ENCODE results near the gene DNAJC21.

DNAJC21 gene

DNA sequence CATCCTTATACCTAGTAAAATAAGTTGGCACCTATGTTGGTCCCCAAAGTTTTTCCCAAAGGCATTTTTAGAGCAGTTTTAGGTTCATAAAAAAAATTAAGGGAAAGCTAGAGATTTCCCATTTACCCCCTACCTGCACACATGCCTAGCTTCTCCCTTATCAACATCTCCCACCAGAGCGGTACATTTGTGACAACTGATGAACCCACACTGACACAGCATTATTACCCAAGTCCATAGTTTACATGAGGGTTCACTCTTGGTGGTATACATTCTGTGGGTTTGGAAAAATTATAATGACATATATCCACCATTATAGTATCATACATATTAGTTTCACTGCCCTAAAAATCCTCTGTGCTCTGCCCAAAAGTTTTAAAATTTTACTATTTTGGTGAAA lies 26.1 kb upstream of the DNAJC21 start:
- no peak overlapping the region for H2BK120ac ChIP-seq (ENCODE audit: low read depth, low read length)
- no peak overlapping the region for H4K91ac ChIP-seq (ENCODE audit: low read depth, low read length, poor library complexity)
- H3K36me3 ChIP-seq (replicated peaks in 1 of 2; ENCODE audit: control insufficient read depth in 2 of 2, insufficient read depth in 2 of 2, low read length in 2 of 2): peaks cover 7 to 54% of the 10 kb centered on the region in 2 donors
- H2BK15ac ChIP-seq (ENCODE audit: low read length): no peak overlapping the region
- no peak overlapping the region for H3K18ac ChIP-seq (ENCODE audit: low read length)
- no peak overlapping the region for H3K4ac ChIP-seq (ENCODE audit: low read length)
- no CpG with 5 or more reads among the region's 1 CpG for WGBS, 2 donors (ENCODE audit: extremely low coverage in 2 of 2, insufficient read length in 2 of 2, insufficient replicate concordance in 1 of 2)
- no peaks in the 10 kb centered on the region for H3K79me1 ChIP-seq (ENCODE audit: low read depth, low read length)
- no peak overlapping the region for H4K8ac ChIP-seq (ENCODE audit: low read depth, low read length)
- no peak overlapping the region for H3K14ac ChIP-seq (ENCODE audit: low read length)
- H3K4me3 ChIP-seq (ENCODE audit: low read length in 2 of 2): no peak overlapping the region
- no peak overlapping the region for H2AK5ac ChIP-seq (ENCODE audit: low read depth, low read length)
- H2AFZ ChIP-seq (ENCODE audit: low read length): no peak overlapping the region
- no peak for DNase-seq (ENCODE audit: low spot score)
- H3K27me3 ChIP-seq (ENCODE audit: control insufficient read depth in 3 of 3, insufficient read depth in 3 of 3, low read depth in 1 of 3, low read length in 3 of 3): no peaks in the 10 kb centered on the region
- no peak overlapping the region for H3K27ac ChIP-seq (replicated peaks; ENCODE audit: low read length)
- no peak overlapping the region for H2BK12ac ChIP-seq (ENCODE audit: low read length)
- H2BK5ac ChIP-seq (ENCODE audit: low read length): no peak overlapping the region
- no peaks in the 10 kb centered on the region for H3K4me1 ChIP-seq (ENCODE audit: control insufficient read depth in 2 of 2, insufficient read depth in 1 of 2, low read depth in 1 of 2, low read length in 2 of 2)
- no peak overlapping the region for H3K4me2 ChIP-seq (ENCODE audit: insufficient read depth, low read length, poor library complexity, severe bottlenecking)
- H3K9me3 ChIP-seq (replicated peaks in 1 of 2; ENCODE audit: control insufficient read depth in 2 of 2, insufficient read depth in 1 of 2, low read depth in 1 of 2, low read length in 2 of 2): no peaks in the 10 kb centered on the region
- no peak overlapping the region for H3K23ac ChIP-seq (ENCODE audit: low read depth, low read length, poor library complexity)
- no peak overlapping the region for H3K9ac ChIP-seq (ENCODE audit: low read depth, low read length, poor library complexity)

DNA sequence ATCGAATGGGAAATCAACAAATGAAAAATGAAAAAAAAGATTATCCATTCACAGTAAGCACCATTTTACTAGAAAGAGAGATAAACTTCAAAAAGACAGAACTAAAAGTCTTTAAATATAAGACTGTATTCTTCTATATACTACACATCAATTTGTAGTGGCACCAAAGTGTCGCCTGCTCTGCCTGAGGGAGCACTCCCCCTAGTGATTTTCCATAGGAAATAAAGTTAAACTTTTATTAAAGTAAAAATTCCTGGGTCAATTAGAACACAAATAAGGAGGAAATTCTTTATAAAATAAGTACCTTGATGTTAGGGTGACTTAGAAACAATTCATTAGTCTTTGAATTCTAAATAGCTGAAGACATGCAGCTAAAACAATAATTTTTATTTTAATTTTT lies 23.8 kb upstream of the DNAJC21 start:
- Histone ChIP-seq H3K27me3 (ENCODE audit: control insufficient read depth in 3 of 3, insufficient read depth in 3 of 3, low read depth in 1 of 3, low read length in 3 of 3) (no peaks in the 10 kb centered on the region), H4K8ac (ENCODE audit: low read depth, low read length) (no peak overlapping the region), H2BK120ac (ENCODE audit: low read depth, low read length) (no peak overlapping the region), H3K36me3 (replicated peaks in 1 of 2; ENCODE audit: control insufficient read depth in 2 of 2, insufficient read depth in 2 of 2, low read length in 2 of 2) (peaks cover 11 to 71% of the 10 kb centered on the region in 2 donors), H3K18ac (ENCODE audit: low read length) (no peak overlapping the region), H3K4me2 (ENCODE audit: insufficient read depth, low read length, poor library complexity, severe bottlenecking) (no peak overlapping the region), H3K4me3 (ENCODE audit: low read length in 2 of 2) (no peak overlapping the region), H2BK15ac (ENCODE audit: low read length) (no peak overlapping the region), H2BK5ac (ENCODE audit: low read length) (no peak overlapping the region), H3K27ac (replicated peaks; ENCODE audit: low read length) (no peak overlapping the region), H3K23ac (ENCODE audit: low read depth, low read length, poor library complexity) (no peak overlapping the region), H2BK12ac (ENCODE audit: low read length) (no peak overlapping the region), H3K4ac (ENCODE audit: low read length) (no peak overlapping the region), H4K91ac (ENCODE audit: low read depth, low read length, poor library complexity) (no peak overlapping the region), H3K14ac (ENCODE audit: low read length) (no peak overlapping the region), H3K9ac (ENCODE audit: low read depth, low read length, poor library complexity) (no peak overlapping the region), H2AFZ (ENCODE audit: low read length) (no peak overlapping the region), H3K9me3 (replicated peaks in 1 of 2; ENCODE audit: control insufficient read depth in 2 of 2, insufficient read depth in 1 of 2, low read depth in 1 of 2, low read length in 2 of 2) (no peaks in the 10 kb centered on the region), H3K79me1 (ENCODE audit: low read depth, low read length) (no peaks in the 10 kb centered on the region), H3K4me1 (ENCODE audit: control insufficient read depth in 2 of 2, insufficient read depth in 1 of 2, low read depth in 1 of 2, low read length in 2 of 2) (no peaks in the 10 kb centered on the region), H2AK5ac (ENCODE audit: low read depth, low read length) (no peak overlapping the region)
- DNase-seq (ENCODE audit: low spot score): no peak
- no CpG with 5 or more reads among the region's 2 CpGs for WGBS, 2 donors (ENCODE audit: extremely low coverage in 2 of 2, insufficient read length in 2 of 2, insufficient replicate concordance in 1 of 2)

DNA sequence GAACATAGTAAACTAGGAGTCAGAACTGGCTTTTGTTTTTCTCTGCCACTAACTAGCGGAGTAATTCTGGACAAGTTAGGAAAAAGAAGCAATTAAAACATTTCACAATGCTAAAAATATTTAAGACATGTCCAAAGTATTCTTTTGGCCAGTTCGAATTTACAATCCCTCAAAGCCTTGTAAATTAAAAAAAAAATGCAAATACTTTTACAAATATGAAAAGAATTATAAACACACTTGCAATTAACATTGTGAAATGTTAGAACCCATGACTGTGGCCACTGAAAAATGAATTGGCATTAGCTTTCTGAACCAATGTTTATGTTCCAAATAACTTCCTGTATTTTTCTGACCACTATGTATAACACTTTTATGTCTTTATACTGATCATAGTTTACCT lies 16.3 kb upstream of the DNAJC21 start:
- H2BK5ac ChIP-seq (ENCODE audit: low read length): no peak overlapping the region
- no peak overlapping the region for H3K4me3 ChIP-seq (ENCODE audit: low read length in 2 of 2)
- no peak overlapping the region for H2AFZ ChIP-seq (ENCODE audit: low read length)
- H3K14ac ChIP-seq (ENCODE audit: low read length): no peak overlapping the region
- no peak overlapping the region for H2AK5ac ChIP-seq (ENCODE audit: low read depth, low read length)
- WGBS, 2 donors (ENCODE audit: extremely low coverage in 2 of 2, insufficient read length in 2 of 2, insufficient replicate concordance in 1 of 2): no CpG with 5 or more reads among the region's 2 CpGs
- no peak overlapping the region for H4K91ac ChIP-seq (ENCODE audit: low read depth, low read length, poor library complexity)
- no peak overlapping the region for H3K27ac ChIP-seq (replicated peaks; ENCODE audit: low read length)
- H3K4me1 ChIP-seq (ENCODE audit: control insufficient read depth in 2 of 2, insufficient read depth in 1 of 2, low read depth in 1 of 2, low read length in 2 of 2): peaks cover 4 to 8% of the 10 kb centered on the region in 2 donors
- no peak overlapping the region for H3K9ac ChIP-seq (ENCODE audit: low read depth, low read length, poor library complexity)
- no peaks in the 10 kb centered on the region for H3K27me3 ChIP-seq (ENCODE audit: control insufficient read depth in 3 of 3, insufficient read depth in 3 of 3, low read depth in 1 of 3, low read length in 3 of 3)
- H3K79me1 ChIP-seq (ENCODE audit: low read depth, low read length): peaks cover 5% of the 10 kb centered on the region
- no peaks in the 10 kb centered on the region for H3K9me3 ChIP-seq (replicated peaks in 1 of 2; ENCODE audit: control insufficient read depth in 2 of 2, insufficient read depth in 1 of 2, low read depth in 1 of 2, low read length in 2 of 2)
- no peak for DNase-seq (ENCODE audit: low spot score)
- no peak overlapping the region for H3K4me2 ChIP-seq (ENCODE audit: insufficient read depth, low read length, poor library complexity, severe bottlenecking)
- no peak overlapping the region for H2BK120ac ChIP-seq (ENCODE audit: low read depth, low read length)
- H3K4ac ChIP-seq (ENCODE audit: low read length): no peak overlapping the region
- H3K36me3 ChIP-seq (replicated peaks in 1 of 2; ENCODE audit: control insufficient read depth in 2 of 2, insufficient read depth in 2 of 2, low read length in 2 of 2): peaks cover 11 to 59% of the 10 kb centered on the region in 2 donors
- no peak overlapping the region for H4K8ac ChIP-seq (ENCODE audit: low read depth, low read length)
- no peak overlapping the region for H3K18ac ChIP-seq (ENCODE audit: low read length)
- no peak overlapping the region for H3K23ac ChIP-seq (ENCODE audit: low read depth, low read length, poor library complexity)
- no peak overlapping the region for H2BK12ac ChIP-seq (ENCODE audit: low read length)
- H2BK15ac ChIP-seq (ENCODE audit: low read length): no peak overlapping the region

DNA sequence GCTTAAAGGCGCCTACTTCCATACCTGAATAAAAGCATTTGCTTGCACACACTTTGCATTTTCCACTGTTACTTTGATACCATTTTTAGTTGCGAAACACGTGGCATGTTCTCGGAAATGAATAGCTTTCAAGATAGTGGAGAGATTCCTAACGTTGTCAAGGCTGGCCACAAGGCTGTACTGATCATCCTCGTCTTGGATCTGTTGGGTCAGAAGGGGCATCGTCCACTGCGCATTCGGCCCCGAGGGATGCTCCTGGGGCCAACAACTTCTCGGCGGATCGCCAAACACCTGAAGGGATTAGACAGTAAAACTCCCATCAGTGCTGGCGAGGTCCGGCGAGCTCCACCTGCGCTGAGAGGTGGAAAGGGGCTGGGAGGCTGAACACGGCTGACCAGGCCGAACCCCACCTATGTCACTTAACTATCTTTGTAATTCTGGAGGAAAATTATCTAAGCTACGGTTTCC lies 14.7 kb upstream of the DNAJC21 start:
- H3K4me1 ChIP-seq (ENCODE audit: control insufficient read depth in 2 of 2, insufficient read depth in 1 of 2, low read depth in 1 of 2, low read length in 2 of 2): peaks cover 4 to 8% of the 10 kb centered on the region in 2 donors
- peak overlapping the region; percentile 94 to 95 for H3K4me3 ChIP-seq (ENCODE audit: low read length in 2 of 2)
- H4K91ac ChIP-seq (ENCODE audit: low read depth, low read length, poor library complexity): no peak overlapping the region
- no peak overlapping the region for H2AK5ac ChIP-seq (ENCODE audit: low read depth, low read length)
- H3K4ac ChIP-seq (ENCODE audit: low read length): no peak overlapping the region
- peaks cover 9 to 60% of the 10 kb centered on the region in 2 donors for H3K36me3 ChIP-seq (replicated peaks in 1 of 2; ENCODE audit: control insufficient read depth in 2 of 2, insufficient read depth in 2 of 2, low read length in 2 of 2)
- peaks cover 5% of the 10 kb centered on the region for H3K79me1 ChIP-seq (ENCODE audit: low read depth, low read length)
- no peaks in the 10 kb centered on the region for H3K9me3 ChIP-seq (replicated peaks in 1 of 2; ENCODE audit: control insufficient read depth in 2 of 2, insufficient read depth in 1 of 2, low read depth in 1 of 2, low read length in 2 of 2)
- H2BK15ac ChIP-seq (ENCODE audit: low read length): no peak overlapping the region
- H2BK120ac ChIP-seq (ENCODE audit: low read depth, low read length): no peak overlapping the region
- H2BK12ac ChIP-seq (ENCODE audit: low read length): no peak overlapping the region
- H3K27me3 ChIP-seq (ENCODE audit: control insufficient read depth in 3 of 3, insufficient read depth in 3 of 3, low read depth in 1 of 3, low read length in 3 of 3): no peaks in the 10 kb centered on the region
- no peak overlapping the region for H4K8ac ChIP-seq (ENCODE audit: low read depth, low read length)
- no peak overlapping the region for H3K18ac ChIP-seq (ENCODE audit: low read length)
- peak overlapping the region; percentile 65 for H3K9ac ChIP-seq (ENCODE audit: low read depth, low read length, poor library complexity)
- H3K14ac ChIP-seq (ENCODE audit: low read length): no peak overlapping the region
- H2AFZ ChIP-seq (ENCODE audit: low read length): peak overlapping the region; percentile 95
- peak overlapping the region; percentile 88 for H3K27ac ChIP-seq (replicated peaks; ENCODE audit: low read length)
- H3K23ac ChIP-seq (ENCODE audit: low read depth, low read length, poor library complexity): no peak overlapping the region
- peak overlapping the region; percentile 66 for H3K4me2 ChIP-seq (ENCODE audit: insufficient read depth, low read length, poor library complexity, severe bottlenecking)
- WGBS, 2 donors (ENCODE audit: extremely low coverage in 2 of 2, insufficient read length in 2 of 2, insufficient replicate concordance in 1 of 2): no CpG with 5 or more reads among the region's 20 CpGs
- DNase-seq (ENCODE audit: low spot score): no peak
- H2BK5ac ChIP-seq (ENCODE audit: low read length): no peak overlapping the region
